ENCODE data around the gene INVS. TPM values are rescaled to one million over a fixed set of nuclear protein-coding genes. Genes with fewer than 3 reads are reported as not detected.

INVS gene
- total and polyA plus RNA-seq, 2 of the 13 experiments (the other 11 are each of a cell fraction or from before 2014, with no cell fraction given) = 11.3 to 16.3 TPM

GRCh38 chr9:100309992-100310391 lies 210.9 kb downstream of the INVS start:
- ChIA-PET POLR2A (no interaction called here), CTCF (ENCODE audit: low intra/inter-chr PET ratio, low total read pairs) (no interaction called here)
- no TSS peak for BruUV-seq (replicated peaks)
- no peak overlapping the region for H3K27ac ChIP-seq (ENCODE audit: extremely low read length, insufficient read depth, low read length)
- in situ Hi-C loops (cut with HindIII; ENCODE audit: extremely low pct_ligation_motif_present, low pct_unique_long_range_greater_than_20kb) (loop anchor here (25.0 kb wide), 1 partner anchor 273 kb away; no protein-coding TSS in a partner anchor), intact Hi-C loops (cut with micrococcal nuclease; ENCODE audit: unreplicated experiment) (no loop called here)
- FAIRE-seq (no peak), DNase-seq (ENCODE audit: low spot score) (no peak), ATAC-seq (no peak)
- H4K20me1 ChIP-seq (ENCODE audit: insufficient read depth, low read length) = peaks cover 5% of the 10 kb centered on the region; the same call in 1 of the 2 replicates
- H3K9ac ChIP-seq (ENCODE audit: insufficient read depth, low read depth, low read length) = no peak overlapping the region
- H3K4me1 ChIP-seq (ENCODE audit: insufficient read depth, low read length) = peaks cover 12% of the 10 kb centered on the region; the same call in 1 of the 2 replicates
- no peaks in the 10 kb centered on the region for H3K9me3 ChIP-seq (ENCODE audit: low read length)
- no peaks in the 10 kb centered on the region for H3K27me3 ChIP-seq (ENCODE audit: control insufficient read depth in 1 of 2, insufficient read depth in 2 of 2, low read length in 2 of 2)
- H3K36me3 ChIP-seq (replicated peaks in 1 of 2; ENCODE audit: control insufficient read depth in 1 of 2, insufficient read depth in 2 of 2, low read length in 2 of 2) = peaks cover 10 to 49% of the 10 kb centered on the region in 2 experiments
- 100% methylated on average over 2 of the region's 2 CpGs for WGBS (ENCODE audit: low lambda C conversion rate)
- peaks cover 17% of the 10 kb centered on the region for H3K79me2 ChIP-seq (ENCODE audit: insufficient read depth, low read length)
- no peak overlapping the region for H3K4me2 ChIP-seq (ENCODE audit: low read depth, low read length)
- no peak overlapping the region for H3K4me3 ChIP-seq (replicated peaks in 1 of 3; ENCODE audit: insufficient read depth in 1 of 3, low read depth in 2 of 3, low read length in 3 of 3)
- no peak overlapping the region for H2AFZ ChIP-seq (ENCODE audit: low read length)
- no peak for TF ChIP-seq MNT (IDR thresholded peaks at IDR 0.05)
- no peak for TF ChIP-seq ZNF441 (CRISPR knock-in tag; IDR thresholded peaks at IDR 0.05; ENCODE audit: borderline replicate concordance)
- TF ChIP-seq SRSF1 (optimal IDR thresholded peaks at IDR 0.05; ENCODE audit: low read depth, low read length) = no peak
- TF ChIP-seq GABPB1 (CRISPR knock-in tag; IDR thresholded peaks at IDR 0.05) = no peak
- no peak for TF ChIP-seq IKZF5 (CRISPR knock-in tag; IDR thresholded peaks at IDR 0.05)
- no peak for TF ChIP-seq ZNF564 (CRISPR knock-in tag; IDR thresholded peaks at IDR 0.05)
- TF ChIP-seq ARID4A (CRISPR knock-in tag; IDR thresholded peaks at IDR 0.05; ENCODE audit: borderline replicate concordance) = no peak
- TF ChIP-seq ZNF704 (CRISPR knock-in tag; IDR thresholded peaks at IDR 0.05; ENCODE audit: borderline replicate concordance) = no peak
- TF ChIP-seq SP2 (CRISPR knock-in tag; IDR thresholded peaks at IDR 0.05) = no peak
- no peak for TF ChIP-seq FOXA1 (IDR thresholded peaks at IDR 0.05)
- no peak for TF ChIP-seq FOXA1 (CRISPR knock-in tag; IDR thresholded peaks at IDR 0.05)
- TF ChIP-seq ZNF558 (CRISPR knock-in tag; IDR thresholded peaks at IDR 0.05; ENCODE audit: borderline replicate concordance) = no peak
- no peak for TF ChIP-seq SP5 (CRISPR knock-in tag; IDR thresholded peaks at IDR 0.05; ENCODE audit: borderline replicate concordance, low read depth)
- no peak for TF ChIP-seq MTF2 (CRISPR knock-in tag; IDR thresholded peaks at IDR 0.05; ENCODE audit: borderline replicate concordance)
- TF ChIP-seq RBM39 (IDR thresholded peaks at IDR 0.05; ENCODE audit: low read depth, low read length, poor library complexity, severe bottlenecking) = no peak
- no peak for TF ChIP-seq TEF (CRISPR knock-in tag; IDR thresholded peaks at IDR 0.05)
- no peak for TF ChIP-seq ZNF570 (CRISPR knock-in tag; IDR thresholded peaks at IDR 0.05; ENCODE audit: borderline replicate concordance)

All from HepG2 (cell line).